NCI-H460 (cell line): ENCODE data around the gene UQCC2. TPM values are rescaled to one million over a fixed set of nuclear protein-coding genes. Genes with fewer than 3 reads are reported as not detected.

Experiments
- DNase-seq: peaks from one replicate; pipeline ENCODE4 v3.0.0-alpha.2; 2016; ENCODE audit warnings: low read depth; ENCODE audit errors: extremely low read depth
- total RNA-seq: library from RNA; depleted of rRNA; stranded (reverse); fragments of >200 nt; shearing (Covaris generic); gene quantifications from 2 replicates; pipeline ENCODE4 v1.2.3, GENCODE V29; 2014

The UQCC2 gene
- total RNA-seq, 1 experiment from 2014 or later = 29.2 TPM

DNA sequence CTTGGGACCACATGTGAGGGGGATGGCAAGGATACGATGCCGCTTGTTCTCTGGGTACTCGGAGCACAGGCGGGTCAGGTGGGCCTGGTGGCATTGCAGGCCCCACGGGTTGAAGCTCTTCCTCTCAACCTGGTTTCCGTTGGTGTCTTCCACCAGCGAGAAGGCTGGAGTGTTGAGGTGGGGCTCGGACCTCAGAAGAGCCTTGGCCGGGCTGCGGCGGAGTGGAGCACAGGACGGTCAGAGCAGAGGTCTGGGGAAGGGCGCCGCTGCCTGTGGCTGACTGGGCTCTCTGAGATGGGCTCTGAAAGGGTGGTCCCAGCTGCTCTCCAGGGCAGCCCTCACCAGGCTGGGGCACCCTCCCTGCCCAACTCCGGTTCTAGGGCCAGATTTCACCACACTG is 15.2 kb upstream of the UQCC2 start:
- DNase-seq = no peak

DNA sequence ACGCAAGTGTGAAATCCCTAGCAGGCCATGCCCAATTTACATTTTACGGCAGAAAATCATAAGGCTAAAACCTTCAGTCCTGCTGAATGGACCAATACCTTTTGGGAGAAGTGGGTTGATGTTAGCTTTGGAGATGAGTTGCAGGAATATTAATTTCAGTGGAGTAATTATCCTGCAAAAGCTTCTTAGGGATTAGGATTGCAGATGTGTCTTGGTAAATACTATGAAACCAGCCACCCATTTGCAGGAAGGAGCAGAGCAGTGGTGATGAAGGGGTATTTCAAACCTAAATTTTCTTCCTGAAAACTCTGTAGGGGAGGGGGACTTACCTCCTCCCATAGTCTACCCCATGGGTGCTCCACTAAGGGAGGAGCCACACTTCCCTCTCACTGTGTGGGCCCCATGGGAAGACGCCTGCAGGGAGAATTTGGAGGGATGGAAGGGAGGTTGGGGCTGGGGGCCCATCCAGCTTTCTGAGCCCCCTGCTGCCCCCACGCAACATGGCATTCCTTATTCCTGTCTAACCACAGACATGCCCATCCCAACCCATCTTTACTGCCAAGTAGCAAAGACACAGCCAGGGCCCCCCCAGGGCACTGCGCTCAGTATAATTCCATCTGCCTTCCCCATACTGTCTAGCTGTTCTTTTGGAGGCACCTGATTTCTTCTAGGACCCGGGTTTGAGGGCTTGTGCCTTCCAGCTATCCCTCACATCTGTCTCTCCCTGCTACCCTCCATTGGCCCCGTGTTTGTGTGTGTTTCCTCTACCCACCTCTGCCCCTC is 14.6 kb upstream of the UQCC2 start:
- DNase-seq = no peak

DNA sequence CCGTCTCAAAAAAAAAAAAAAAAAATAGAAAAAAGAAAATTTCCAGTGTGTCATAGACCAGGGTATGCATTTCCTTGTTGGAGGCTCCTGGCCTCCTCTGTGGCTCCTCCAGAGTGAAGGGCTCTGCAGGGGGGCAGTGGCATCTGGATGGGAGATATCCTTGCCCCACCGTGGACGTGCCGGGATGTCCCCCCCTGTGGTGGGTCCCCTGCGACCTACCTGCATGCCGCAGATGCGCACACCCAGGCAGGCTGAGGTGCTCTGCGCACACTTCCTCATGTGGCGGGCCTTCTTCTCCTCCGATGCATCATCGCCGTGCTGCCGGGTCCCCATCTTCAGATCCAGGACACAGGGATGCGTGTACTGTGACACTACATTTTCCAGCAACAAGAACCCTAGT is 13.7 kb upstream of the UQCC2 start:
- DNase-seq = no peak

DNA sequence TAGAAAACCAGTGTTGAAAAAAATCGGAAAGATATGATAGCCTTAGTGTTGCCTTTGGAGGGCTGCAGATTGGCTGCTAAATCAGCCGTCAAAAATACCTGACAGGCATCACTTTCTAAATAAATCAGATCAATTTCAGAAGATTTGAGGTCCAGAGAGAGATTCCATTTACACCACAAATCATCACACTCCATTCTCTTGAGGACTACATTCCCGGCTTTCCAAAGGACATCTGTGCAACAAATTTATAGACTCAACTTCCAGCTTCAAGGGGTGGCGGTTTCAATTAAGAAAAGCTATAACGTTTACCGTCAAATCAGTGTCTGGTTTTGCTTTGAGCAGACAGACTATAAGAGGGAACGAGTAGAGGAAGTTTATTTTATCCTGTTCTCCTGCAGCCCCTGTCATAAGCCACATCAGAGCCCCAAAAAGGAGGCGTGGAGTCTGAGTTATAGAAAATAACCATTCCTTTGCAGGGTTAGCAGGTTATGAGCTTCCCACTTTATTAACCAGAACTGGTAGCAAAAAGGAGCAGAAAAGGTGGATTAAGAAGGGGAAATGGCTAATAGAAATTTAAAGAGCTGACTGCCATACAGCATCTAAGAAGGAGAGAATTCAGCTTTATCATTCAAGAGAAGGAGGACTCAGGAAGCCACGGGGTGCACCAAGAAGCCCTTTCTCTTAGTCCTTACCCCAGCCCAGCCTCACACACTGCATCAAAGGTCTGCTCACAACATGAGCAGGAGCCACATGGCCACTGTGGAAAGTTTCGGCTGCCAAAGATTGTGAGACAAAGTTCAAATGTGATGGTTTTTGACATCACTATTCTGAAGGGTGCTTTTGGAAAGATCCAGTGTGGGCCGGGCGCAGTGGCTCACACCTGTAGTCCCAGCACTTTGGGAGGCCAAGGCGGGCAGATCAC is 12.9 kb upstream of the UQCC2 start:
- DNase-seq = no peak

DNA sequence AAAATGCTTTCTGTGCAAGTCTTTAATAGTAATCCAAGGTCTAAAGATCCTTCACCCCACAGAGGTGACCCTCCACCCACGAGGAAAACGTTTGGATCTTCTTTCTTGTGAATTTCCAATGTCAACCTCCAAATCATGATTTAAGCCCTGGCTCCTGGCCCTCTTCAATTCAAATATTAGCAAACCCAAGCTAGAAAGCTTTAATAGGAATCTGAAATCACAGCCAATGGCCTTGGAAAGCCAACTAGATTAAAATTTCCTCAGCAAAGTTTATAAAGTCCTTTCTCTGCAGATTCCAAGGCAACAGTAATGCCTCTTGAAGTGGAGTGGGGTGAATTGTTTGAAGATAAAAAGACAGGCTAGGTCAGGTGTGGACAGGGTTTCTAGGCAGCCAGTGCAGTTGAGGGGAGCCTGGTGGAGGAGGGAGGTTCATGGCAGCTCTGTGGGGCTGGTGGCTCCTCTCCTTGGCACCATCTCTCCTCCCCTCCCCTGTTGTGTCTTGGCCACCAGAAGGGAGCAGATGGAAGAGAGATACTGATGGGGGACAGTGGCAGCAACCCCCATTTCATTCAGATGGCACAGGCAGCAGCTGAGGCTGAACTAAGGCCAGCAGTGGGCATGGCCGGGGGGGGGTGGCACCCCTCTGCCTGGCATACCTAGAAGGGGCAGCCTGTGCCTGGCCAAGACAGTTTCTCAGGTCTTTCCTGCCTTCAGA is 12.0 kb upstream of the UQCC2 start:
- DNase-seq = no peak

DNA sequence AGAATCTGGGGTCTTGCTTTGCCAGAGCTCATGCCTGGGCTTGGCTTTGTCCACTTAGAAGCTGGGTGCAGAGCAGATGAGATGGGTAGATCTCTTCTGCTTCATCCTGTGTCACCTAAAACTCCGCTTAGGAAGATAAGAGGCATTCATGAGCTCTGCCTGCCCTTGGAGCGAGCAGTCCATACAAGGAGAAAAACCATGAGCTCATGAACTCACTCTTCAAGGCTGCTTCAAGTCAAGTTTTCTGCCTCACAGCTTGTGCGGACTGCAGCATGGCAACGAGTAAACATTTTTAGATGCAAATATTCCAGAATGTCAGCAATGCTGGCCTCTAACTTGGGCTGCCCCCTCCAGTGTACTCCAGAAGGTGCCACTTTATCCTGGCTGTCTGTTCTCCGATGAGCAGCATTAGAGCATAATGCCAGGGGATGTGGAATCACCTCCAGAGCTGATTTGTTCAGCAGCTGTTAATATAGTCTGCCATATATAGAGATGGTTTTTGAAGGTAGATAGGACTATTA is 10.7 kb upstream of the UQCC2 start:
- DNase-seq = no peak

DNA sequence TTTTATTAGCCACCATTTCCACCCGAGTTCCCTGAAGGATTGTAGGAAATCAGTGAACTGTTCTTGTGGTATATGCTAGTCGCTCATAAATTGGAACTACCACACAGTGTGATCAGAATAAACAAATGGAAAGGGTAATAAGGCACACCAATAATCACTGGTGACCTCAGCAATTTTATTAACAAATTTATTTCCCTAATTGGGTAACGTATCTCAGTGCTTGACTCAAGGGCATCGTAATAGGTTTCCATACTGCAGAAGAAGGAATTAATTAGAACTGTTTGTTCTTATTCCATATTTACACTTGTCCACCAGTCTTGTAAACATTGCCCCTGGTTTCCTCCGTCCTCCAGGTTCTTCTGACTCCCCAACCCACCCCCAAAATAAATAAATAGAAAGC is 10.0 kb upstream of the UQCC2 start:
- no peak for DNase-seq

DNA sequence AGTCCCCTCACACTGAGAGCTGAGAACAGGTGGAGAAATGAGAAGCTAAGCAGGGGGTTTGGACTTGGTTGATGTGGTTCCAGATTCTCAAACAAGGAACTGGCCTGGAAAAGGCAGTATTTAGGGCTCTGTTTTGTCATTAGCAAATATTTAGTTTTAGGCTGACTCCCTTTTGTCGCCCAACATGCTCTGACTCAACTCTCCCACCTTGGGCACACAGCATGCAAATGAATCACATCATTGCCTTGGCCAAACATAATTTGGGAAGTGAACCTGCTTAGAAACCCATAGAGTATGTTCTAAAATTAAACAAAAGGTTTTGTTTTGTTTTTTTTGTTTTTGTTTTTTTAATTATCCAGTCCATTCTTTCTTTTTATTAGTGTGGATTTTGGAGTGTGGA is 9.5 kb upstream of the UQCC2 start:
- DNase-seq = no peak

DNA sequence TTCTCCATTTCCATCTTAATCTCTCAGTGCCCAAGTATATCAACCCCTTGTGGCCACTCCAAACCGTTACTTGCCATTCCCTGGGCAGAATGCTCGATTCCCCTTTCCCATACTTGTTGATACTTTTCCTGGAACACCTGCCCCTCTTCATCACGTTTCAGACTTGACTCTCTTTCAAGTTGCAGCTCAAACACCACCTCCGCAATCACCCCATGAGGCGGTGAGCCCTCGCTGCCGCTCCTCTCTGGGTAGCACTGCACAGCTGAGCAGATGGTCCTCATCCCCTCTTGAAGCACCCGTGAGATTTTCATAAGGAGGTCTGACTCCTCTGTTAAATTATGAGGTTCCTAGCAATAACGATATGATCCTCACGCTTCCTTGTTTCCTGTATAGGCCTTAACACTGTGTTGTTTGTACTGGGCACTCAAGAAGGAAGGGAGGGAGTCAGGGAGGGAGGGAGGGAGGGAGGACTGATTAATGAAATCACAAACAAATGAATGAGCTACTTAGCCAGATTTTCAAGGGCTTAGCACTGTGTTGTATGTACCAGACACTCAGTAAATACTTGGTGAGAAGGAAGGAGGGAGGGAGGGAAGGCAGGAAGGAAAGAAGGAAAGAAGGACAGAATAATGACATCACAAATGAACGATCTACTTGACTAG is 8.0 kb upstream of the UQCC2 start:
- no peak for DNase-seq

DNA sequence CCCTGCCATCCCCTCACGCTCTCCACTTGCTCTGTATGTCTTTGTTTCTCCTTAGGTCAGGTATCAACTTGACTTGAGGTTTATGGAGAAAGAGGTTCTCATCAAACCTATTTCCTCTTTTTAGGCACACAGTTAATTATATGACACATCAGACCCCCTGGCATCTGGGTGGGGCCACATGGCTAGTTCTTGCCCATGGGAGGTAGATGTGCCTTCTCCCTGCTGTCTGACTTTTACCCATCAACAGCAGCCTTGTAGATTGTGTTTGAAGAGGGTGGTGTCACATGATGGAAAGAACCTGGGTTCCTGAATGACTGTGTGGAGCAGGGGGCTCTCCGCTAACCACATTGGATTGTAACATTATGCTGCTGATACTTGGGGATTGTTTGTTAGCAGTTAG is 7.2 kb upstream of the UQCC2 start:
- DNase-seq = no peak

DNA sequence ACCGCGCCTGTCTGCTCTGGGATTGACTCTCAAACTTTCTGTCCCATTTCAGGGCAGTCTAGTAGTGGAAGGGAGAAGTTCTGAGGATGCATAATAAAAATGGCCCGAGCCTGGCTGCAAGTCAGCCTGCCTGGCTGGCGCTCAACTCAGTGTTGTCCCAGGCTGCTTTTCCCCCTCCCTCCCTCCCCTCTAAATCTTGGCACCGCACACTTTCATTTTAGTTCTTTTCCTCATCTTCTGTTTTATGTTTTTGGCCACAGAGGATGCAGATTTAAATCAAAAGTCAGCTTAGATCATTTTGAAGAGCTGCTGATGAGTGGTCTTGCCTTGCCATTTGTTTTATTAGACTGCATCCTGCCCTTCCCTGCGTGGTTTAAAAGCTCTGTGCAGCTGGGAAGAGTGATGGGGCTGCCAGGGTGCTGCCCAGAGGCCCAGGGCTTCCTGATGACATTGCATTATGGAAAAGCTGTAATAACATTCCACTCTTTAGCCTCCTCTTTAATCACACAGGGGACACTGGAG is 6.5 kb upstream of the UQCC2 start:
- no peak for DNase-seq

DNA sequence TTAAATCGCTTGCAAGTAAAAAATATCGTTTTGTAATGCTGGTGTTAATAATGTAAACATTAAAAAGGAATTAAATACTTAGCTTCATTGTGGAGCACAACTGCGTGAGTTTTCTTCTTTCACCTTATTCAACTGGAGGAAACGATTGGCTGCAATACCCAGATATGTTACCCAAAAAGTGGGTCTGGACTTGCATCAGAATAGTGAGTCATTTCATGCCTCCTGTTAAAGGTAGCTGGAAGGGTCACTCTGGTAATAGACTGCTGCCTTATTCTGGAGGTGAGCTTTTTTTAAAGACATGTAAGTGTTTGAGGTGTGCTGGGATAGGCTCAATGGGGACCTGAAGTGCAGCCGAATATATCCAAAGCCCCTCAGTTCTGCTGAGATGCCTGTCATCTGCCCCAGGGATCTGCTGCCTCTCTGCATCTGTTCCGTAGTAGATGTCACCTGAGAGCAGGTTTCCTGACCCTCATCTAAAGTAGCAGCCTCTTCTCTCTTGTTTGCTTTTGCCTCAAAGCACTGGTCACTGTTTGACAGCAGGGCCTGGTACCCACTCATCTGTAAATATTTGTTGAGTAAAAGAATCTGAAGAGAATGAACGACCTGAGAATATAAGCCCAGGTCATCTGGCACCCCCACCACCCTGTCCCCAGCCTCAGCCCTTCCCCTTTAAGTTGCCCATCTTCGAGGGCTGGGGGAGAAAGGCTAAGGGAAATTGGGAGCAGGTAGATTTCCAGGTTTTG is 5.6 kb upstream of the UQCC2 start:
- no peak for DNase-seq

DNA sequence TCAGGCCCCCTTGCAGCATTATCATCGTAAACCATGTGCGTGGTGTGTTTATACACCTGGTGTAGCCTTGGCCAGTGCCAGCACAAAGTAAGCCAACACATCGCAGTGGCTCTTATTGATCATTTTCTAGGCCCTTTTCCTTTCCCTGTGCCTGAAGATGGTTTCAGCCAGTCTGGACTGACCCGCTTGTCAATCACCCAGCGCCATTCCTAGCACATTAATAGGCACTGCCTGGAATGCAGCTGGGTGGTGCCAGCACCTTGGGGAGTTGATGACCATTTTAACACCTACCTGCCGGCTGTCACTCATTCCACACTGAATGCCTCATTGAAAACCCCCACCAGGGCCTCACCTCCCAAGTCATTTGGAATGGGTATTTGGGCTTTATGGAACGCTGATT is 4.9 kb upstream of the UQCC2 start:
- DNase-seq = no peak

DNA sequence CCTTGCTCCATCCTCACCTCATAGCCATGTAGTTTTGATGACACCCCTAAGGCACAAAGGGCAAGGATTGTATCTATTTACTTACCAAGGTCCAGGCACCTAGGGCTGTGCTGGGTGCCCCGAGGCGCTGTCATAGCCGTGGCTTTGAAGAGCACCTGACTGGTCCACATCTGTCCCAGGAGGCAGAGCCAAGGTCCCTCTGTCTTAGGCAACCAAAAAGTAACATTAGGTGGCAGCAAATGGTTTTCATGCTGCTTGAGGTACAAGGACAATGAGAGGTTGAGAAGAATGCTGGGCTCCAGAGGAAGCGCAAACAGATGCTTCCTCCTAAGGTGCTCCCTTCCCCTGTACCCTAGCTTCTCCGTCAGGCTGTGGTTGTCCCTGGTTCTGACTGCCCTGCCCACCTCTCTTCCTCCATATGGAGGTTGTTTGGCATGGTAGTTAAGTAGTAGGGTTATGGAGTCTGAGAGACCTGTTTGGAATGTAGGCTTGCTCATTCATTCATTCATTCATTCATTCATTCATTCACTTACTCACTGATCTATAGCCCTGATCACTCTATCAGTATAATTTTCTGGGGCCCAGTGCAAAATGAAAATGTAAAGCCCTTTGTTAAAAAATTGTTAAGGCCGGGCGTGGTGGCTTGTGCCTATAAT is 3.0 kb upstream of the UQCC2 start:
- DNase-seq = no peak

DNA sequence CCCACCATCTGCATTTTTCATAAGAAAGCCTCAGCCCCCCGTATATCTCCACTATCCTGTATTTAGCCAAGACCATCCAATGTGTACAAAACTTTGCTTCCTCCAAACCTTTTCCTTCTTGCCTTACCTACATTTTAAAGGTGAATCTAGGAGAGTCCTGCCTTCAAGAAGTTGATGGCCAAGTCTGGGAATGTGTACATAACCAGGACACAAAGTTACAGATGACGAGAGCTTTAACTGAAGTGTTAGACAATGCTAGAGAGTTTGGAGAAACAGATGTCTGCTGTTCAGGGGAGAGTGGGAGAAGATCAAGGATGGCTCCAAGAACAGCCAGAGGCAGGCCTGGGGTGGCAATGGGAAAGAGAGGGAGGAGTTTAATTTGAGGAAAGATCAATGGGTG is 2.3 kb upstream of the UQCC2 start:
- no peak for DNase-seq

DNA sequence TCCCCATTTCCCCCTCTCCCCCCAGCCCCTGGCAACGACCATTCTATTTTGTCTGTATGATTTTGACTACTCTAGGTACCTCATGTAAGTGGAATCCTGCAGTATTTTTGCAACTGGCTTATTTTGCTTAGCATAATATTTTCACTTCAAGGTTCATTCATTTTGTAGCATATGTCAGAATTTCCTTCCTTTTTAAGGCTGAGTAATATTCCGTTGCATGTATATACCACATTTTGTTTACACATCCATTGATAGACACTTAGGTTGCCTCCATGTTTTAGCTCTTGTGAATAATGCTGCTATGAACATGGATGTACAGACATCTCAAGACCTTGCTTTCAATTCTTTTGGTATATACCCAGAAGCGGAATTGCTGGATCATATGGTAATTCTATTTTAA is 1.4 kb upstream of the UQCC2 start:
- DNase-seq = no peak

DNA sequence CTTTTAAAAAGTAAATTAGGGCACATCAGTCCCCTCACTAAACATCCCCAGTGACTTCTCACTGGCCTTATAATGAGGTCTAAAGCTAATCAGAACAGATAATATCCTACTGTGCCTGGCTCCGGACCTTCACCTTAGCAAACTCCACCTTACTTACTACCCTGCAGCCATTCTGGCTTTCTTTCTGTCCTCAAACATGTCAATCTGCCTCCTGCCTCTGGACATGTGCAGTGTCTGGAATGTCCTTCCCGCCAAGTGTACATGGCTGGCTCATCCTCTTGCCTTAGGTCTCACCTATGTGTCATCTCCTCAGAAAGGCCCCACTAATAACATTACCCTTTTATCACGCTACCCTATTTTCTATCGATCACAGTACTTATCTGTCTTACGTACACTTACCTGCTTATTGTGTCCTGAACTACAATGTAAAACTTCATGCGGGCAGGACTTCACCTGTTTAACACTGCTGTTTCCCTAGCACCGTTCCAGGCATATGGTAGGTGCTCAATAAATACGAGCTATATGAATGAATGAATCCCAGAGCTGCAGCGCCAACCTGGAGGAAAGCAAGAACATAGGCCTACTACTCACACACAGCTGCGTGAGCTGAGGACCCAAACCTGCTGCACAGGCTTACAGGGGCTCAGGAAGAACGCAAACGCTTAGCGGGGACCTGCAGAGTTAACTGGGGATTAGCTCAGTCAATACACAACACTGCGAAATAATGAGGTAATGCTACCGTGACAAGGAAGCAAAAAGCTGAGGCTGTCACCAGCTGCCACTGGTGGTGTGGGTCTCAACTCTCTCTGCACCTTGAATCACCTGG is 991 bp downstream of the UQCC2 start:
- no peak for DNase-seq

DNA sequence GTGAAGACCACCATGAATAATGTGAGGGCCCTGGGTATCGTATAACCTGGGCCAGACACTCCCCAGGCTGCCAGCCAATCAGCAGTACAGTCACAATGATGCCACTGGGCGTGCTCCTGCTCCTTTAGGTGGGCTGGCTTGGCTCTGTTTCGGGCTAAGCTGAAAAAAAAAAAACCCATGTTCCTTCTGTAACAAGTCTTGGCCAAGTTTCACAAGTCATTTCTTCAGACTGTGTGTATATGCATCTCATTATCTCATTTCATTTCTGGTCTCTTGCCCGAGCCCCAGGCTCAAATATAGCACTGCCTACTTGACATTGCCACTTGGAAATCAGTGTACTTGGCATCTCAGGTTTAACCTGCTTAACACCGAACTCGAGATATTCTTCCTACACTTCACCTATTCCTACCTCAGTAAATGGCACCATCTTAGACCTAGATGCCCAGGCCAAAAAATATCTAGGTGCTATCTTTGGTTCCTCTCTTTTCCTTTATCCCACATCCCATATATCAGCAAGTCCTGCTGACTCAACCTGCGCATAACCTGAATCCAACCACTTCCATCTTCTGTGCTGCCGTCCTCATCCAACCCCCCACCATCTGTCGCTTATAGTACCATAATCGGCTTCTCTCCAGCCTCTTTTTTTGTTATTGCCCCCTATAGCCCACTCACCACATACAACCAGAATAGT is 1.8 kb downstream of the UQCC2 start:
- no peak for DNase-seq
